ENCODE data around the gene APMAP. TPM values are rescaled to one million over a fixed set of nuclear protein-coding genes. Genes with fewer than 3 reads are reported as not detected.

Gene APMAP
- total RNA-seq, 1 experiment from 2014 or later = 67.8 TPM

DNA sequence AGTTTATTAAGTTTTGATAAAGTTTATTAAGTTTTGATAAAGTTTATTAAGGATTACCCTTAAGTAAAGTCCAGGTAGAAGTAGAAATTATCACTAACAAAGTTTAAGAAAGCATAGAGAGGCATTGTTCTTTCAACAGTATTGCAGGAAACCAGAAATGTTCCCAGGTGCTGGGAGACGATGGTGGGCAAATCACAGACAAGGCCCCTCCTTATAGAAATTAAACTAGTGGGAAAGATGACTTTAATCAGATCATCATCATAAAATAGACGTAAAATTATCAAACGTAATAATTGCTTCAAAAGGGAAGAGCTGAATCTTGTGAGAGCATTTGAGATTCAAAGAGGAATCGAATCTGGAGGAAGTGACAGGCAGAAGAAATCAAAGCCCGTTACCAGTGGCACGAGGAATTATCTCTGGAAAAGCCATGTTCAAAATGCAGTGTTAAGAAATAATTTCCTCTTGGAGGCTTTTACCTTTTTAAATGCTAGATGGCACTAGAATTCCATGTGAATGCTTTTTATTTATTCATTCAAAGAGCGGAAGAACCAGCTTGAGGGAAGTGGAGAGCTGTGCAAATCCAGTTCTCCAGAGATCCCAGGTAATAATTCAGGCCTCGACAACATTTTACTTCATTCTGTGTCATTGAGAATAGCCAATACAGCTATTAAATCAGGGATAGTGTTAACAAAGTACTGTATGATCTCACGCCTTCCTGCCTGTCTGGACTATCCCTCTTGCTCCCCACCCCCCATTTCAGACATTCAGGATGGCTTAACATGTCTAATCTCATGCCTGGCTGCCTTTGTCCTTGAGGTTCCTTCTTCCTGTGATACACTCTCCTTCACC is 1.0 kb upstream of the APMAP start:
- TF ChIP-seq, protein P1, sequence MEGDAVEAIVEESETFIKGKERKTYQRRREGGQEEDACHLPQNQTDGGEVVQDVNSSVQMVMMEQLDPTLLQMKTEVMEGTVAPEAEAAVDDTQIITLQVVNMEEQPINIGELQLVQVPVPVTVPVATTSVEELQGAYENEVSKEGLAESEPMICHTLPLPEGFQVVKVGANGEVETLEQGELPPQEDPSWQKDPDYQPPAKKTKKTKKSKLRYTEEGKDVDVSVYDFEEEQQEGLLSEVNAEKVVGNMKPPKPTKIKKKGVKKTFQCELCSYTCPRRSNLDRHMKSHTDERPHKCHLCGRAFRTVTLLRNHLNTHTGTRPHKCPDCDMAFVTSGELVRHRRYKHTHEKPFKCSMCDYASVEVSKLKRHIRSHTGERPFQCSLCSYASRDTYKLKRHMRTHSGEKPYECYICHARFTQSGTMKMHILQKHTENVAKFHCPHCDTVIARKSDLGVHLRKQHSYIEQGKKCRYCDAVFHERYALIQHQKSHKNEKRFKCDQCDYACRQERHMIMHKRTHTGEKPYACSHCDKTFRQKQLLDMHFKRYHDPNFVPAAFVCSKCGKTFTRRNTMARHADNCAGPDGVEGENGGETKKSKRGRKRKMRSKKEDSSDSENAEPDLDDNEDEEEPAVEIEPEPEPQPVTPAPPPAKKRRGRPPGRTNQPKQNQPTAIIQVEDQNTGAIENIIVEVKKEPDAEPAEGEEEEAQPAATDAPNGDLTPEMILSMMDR (conservative IDR thresholded peaks at IDR 0.05) = no peak
- no peak overlapping the region for H4K8ac ChIP-seq (replicated peaks; ENCODE audit: insufficient read length, low read depth, low read length)
- H2BK12ac ChIP-seq (ENCODE audit: insufficient read length, low read depth, low read length) = no peak overlapping the region
- Mint-ChIP-seq H3K9me3 (no peaks in the 10 kb centered on the region), H3K4me3 (peak overlapping the region; percentile 93 to 96), H3K4me1 (peaks cover 29 to 36% of the 10 kb centered on the region in 2 experiments), H3K27ac (no peak overlapping the region), H3K27me3 (ENCODE audit: low read depth) (peaks cover 30% of the 10 kb centered on the region), H3K36me3 (ENCODE audit: insufficient read depth in 1 of 3, low read depth in 3 of 3) (peaks cover 0 to 4% (median 2%) of the 10 kb centered on the region in 3 experiments; a peak in 1 of 7 replicates)
- H3K23ac ChIP-seq (ENCODE audit: insufficient read length, low read depth, low read length) = no peak overlapping the region
- DNase-seq = no peak
- no peaks in the 10 kb centered on the region for H3K79me1 ChIP-seq (ENCODE audit: insufficient read depth, low read depth, low read length, poor library complexity, severe bottlenecking)
- H3T11ph ChIP-seq (ENCODE audit: low read length) = no peak overlapping the region
- H3K79me2 ChIP-seq (ENCODE audit: insufficient read depth, low read length) = peaks cover 5% of the 10 kb centered on the region; the same call in 1 of the 2 replicates
- peaks cover 2% of the 10 kb centered on the region for H4K20me1 ChIP-seq (ENCODE audit: control insufficient read depth, insufficient read depth, insufficient read length)
- H3K4me2 ChIP-seq (ENCODE audit: insufficient read depth, insufficient read length, low read length) = peak overlapping the region; percentile 93
- H3K4me1 ChIP-seq (ENCODE audit: insufficient read depth, low read length) = peaks cover 4% of the 10 kb centered on the region; the same call in 1 of the 2 replicates
- no CpG with 5 or more reads among the region's 9 CpGs for WGBS (ENCODE audit: extremely low coverage, insufficient read length, low lambda C conversion rate)
- no peak overlapping the region for H2AFZ ChIP-seq (ENCODE audit: low read length)
- no peaks in the 10 kb centered on the region for H3K9me3 ChIP-seq (ENCODE audit: control insufficient read depth, low read depth, low read length)
- no peak overlapping the region for H2BK15ac ChIP-seq (ENCODE audit: low read depth, low read length)
- no peak overlapping the region for H3K14ac ChIP-seq (ENCODE audit: insufficient read depth, low read length)
- H2BK5ac ChIP-seq (ENCODE audit: insufficient read length, low read length) = no peak overlapping the region
- no peak overlapping the region for H3K56ac ChIP-seq (ENCODE audit: insufficient read length, low read depth, low read length)
- H3K27ac ChIP-seq (ENCODE audit: insufficient read length, low read depth, low read length) = no peak overlapping the region
- no peak overlapping the region for H2BK120ac ChIP-seq (ENCODE audit: low read depth, low read length, poor library complexity, severe bottlenecking)
- no peak overlapping the region for H3K4ac ChIP-seq (ENCODE audit: low read depth, low read length)
- H3K18ac ChIP-seq (ENCODE audit: insufficient read length, low read depth, low read length) = no peak overlapping the region
- peaks cover 8% of the 10 kb centered on the region for H3K23me2 ChIP-seq (ENCODE audit: insufficient read length, low read depth, low read length, poor library complexity, severe bottlenecking)
- no peak overlapping the region for H4K91ac ChIP-seq (ENCODE audit: insufficient read length, low read depth, low read length)
- no peak overlapping the region for H3K9ac ChIP-seq (ENCODE audit: extremely low read depth, insufficient read length, low read length)
- H2AK5ac ChIP-seq (ENCODE audit: insufficient read length, low read length) = no peak overlapping the region
- H4K5ac ChIP-seq (ENCODE audit: insufficient read length, low read depth, low read length) = no peak overlapping the region
- no peaks in the 10 kb centered on the region for H3K27me3 ChIP-seq (ENCODE audit: insufficient read depth, low read length)
- H2BK20ac ChIP-seq (ENCODE audit: low read depth, low read length, poor library complexity, severe bottlenecking) = no peak overlapping the region
